Measurements from ENCODE around the gene FKBP4. TPM values are rescaled to one million over a fixed set of nuclear protein-coding genes. Genes with fewer than 3 reads are reported as not detected.

FKBP4 gene
- total and polyA plus RNA-seq, 9 of the 15 experiments (the other 6 are each of a cell fraction or from before 2014, with no cell fraction given): 16.3 to 154 (median 90.1) TPM

DNA sequence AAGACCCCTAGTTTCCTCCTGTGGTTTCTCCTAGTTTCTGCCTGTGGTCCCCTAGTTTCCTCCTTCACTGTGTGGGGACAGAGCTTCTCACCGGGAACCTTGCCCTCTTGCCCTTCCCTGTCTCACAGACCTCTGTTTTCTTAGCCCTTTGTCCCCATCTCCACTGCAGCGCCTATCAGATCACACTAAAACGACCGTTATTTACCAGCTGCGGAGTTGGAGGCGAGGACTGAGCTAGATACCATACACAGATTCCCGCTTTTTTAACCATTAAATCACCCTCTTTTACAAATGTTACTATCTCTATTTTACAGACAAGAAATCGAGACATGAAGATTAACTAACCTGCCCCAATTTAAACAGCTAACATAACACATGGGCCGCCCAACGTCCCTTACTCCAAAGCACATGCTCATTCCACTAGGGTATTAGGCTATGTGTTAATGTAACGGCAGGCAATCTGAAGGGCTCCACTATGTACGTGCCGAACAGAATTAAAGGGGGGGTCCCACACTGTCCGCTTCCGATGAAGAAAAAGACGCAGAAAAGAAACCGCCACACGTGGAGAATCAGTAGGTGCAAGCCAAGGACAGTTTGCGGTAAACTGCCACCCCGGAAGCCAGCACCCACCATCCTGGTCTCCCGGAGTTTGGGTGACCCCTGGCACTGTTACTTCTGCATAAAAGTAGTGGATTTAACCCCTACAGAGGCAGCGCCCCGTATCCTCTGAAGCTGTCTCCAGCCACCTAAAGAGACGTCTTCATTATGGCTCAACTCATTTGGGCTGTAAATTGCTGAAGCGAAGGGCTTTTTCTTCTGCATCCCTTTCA lies 1.9 kb upstream of the FKBP4 start (continued):
- TF ChIP-seq MCM2 (IDR thresholded peaks at IDR 0.05; ENCODE audit: low read depth): no peak
- no peak for TF ChIP-seq ETV5 (CRISPR knock-in tag; IDR thresholded peaks at IDR 0.05; ENCODE audit: low read depth)
- TF ChIP-seq EP300 (IDR thresholded peaks at IDR 0.05; ENCODE audit: low read length): peak; percentile 28; the same call in 1 of the 2 replicates
- TF ChIP-seq EP400 (IDR thresholded peaks at IDR 0.05): peak; percentile 41; the same call in 1 of the 2 replicates
- TF ChIP-seq RBM34 (IDR thresholded peaks at IDR 0.05; ENCODE audit: borderline replicate concordance, insufficient read depth, low read length): no peak
- TF ChIP-seq, protein P1, sequence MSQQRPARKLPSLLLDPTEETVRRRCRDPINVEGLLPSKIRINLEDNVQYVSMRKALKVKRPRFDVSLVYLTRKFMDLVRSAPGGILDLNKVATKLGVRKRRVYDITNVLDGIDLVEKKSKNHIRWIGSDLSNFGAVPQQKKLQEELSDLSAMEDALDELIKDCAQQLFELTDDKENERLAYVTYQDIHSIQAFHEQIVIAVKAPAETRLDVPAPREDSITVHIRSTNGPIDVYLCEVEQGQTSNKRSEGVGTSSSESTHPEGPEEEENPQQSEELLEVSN (IDR thresholded peaks at IDR 0.05; ENCODE audit: borderline replicate concordance in 1 of 2, extremely low read depth in 1 of 2, insufficient read depth in 1 of 2, insufficient read length in 1 of 2, low read depth in 1 of 2, low read length in 1 of 2, poor library complexity in 1 of 2, severe bottlenecking in 1 of 2): peak in 1 of 2 experiments; percentile 26
- 0 out of 2 replicates have a peak, but pooled peaks have one; percentile 16 for TF ChIP-seq CXXC5 (CRISPR knock-in tag; IDR thresholded peaks at IDR 0.05)
- TF ChIP-seq ZNF668 (CRISPR knock-in tag; IDR thresholded peaks at IDR 0.05): no peak
- TF ChIP-seq, protein P2, sequence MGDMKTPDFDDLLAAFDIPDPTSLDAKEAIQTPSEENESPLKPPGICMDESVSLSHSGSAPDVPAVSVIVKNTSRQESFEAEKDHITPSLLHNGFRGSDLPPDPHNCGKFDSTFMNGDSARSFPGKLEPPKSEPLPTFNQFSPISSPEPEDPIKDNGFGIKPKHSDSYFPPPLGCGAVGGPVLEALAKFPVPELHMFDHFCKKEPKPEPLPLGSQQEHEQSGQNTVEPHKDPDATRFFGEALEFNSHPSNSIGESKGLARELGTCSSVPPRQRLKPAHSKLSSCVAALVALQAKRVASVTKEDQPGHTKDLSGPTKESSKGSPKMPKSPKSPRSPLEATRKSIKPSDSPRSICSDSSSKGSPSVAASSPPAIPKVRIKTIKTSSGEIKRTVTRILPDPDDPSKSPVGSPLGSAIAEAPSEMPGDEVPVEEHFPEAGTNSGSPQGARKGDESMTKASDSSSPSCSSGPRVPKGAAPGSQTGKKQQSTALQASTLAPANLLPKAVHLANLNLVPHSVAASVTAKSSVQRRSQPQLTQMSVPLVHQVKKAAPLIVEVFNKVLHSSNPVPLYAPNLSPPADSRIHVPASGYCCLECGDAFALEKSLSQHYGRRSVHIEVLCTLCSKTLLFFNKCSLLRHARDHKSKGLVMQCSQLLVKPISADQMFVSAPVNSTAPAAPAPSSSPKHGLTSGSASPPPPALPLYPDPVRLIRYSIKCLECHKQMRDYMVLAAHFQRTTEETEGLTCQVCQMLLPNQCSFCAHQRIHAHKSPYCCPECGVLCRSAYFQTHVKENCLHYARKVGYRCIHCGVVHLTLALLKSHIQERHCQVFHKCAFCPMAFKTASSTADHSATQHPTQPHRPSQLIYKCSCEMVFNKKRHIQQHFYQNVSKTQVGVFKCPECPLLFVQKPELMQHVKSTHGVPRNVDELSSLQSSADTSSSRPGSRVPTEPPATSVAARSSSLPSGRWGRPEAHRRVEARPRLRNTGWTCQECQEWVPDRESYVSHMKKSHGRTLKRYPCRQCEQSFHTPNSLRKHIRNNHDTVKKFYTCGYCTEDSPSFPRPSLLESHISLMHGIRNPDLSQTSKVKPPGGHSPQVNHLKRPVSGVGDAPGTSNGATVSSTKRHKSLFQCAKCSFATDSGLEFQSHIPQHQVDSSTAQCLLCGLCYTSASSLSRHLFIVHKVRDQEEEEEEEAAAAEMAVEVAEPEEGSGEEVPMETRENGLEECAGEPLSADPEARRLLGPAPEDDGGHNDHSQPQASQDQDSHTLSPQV (IDR thresholded peaks at IDR 0.05): peak; percentile 59
- no peak for TF ChIP-seq ZNF324 (CRISPR knock-in tag; IDR thresholded peaks at IDR 0.05)
- no peak for TF ChIP-seq PTRF (tag; IDR thresholded peaks at IDR 0.05)
